GM18517 (cell line): ENCODE results near the gene RBM38.
"Not testable (repeated sequence)": the region's sequence is repeated elsewhere in the genome, so short reads cannot be mapped to it uniquely, and the experiment has no call there.

ENCODE experiments used
- ATAC-seq: cut with Tn5 transposase; IDR thresholded peaks from one replicate; pipeline ENCODE4 v1.9.1; 2021; ENCODE audit warnings: mild to moderate bottlenecking, moderate library complexity; ENCODE audit not compliant: unreplicated experiment

Gene RBM38

DNA sequence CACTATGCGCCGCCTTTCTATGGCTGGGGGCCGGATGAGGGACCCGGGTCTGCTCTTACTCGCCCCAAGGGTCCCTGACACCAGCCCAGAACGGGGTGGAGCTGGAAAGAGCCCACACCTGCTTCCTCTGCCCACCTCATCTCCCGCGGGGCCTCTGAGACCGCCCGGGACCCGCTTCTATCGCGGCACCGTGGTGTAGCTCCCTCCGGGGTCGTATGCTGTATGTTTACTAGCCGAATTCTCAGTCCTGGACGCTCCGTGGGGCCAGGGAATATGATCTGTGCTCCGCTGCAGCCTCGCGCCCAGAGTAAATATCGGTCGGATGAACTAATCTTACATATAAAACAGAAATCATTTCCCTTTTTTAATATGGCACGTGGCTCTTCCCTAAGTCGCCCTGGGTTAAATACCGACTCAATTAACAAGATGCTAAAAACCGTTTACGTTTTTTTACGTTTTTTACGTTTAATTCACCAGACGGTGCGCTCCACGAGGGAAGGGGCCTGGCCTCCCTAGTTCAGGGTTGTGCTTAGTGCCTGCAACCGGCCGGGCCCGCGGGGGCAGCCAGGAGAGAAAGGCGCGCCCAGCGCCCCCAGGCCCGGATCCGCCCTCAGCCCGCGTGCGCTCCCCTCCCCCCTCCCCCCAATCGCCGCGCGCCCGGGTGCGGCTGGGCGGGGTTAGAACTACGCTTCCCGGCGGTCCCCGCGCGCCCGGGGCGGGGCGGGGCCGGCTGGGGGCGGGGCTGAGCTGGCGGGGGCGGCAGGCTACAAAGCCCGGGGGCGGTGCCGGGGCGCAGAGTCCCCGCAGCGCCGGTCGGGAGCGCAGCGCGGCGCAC, at the start of gene RBM38:
TSS of gene RBM38 (plus strand) at position 793 of the 835 bp plus-strand sequence. CDS start 186 bp downstream, outside the sequence.
- peak; percentile 31 for ATAC-seq

DNA sequence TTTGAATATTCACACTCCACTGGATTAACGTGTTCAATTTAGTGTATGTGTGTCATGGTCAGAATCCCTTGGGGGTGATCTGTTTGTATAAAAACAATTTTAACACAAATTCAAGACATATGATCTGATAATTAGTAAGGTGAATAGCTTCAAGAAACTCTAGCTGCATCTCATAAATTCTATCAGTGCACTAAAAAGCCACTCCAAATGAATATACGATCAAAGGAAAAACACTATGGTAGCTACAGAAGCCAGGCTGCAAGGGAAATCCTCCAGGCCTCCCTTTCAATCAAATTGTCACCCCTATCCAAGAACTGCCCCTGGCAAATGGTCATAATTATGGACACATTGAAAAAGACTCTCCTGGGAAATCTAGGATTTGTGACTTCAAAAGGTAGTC, 49.5 kb upstream of the RBM38 start:
- no peak for ATAC-seq

DNA sequence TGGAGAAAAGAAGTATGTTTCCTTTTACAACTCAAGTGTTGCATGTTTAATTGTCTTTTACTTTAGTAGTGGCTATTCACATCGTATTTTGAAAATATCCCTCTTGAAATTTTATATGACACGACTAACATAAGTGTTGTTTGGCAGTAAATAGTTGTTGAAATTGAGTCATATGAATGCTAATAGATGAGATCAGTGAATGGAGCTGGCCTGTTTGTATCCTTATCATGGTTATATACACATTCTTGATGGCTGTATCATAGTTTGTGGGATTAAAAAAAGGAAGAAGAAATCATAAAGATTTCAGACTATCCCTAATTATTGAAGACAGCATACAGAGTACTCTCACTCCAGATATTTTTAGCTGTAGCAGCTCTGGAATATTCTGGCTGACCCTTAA, 48.4 kb upstream of the RBM38 start:
- ATAC-seq: no peak

DNA sequence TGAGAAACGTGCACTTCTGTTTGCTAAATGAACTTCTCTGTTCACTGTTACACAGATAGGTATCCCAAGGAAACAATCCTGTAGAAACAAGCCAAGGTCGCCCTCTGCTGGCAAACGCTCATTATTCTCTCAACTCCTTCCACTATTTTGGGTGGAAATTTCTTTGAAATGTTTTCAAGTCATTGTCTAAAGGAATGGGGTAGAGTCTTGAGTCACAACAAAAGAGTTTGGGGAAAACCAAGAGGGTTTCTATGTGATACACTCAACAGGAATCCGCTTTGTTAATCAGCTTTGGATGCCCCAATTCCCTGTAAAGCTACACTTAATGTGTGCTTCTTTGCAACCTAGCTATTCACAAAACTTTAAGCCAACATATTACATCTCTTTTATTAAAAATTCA, 44.7 kb upstream of the RBM38 start:
- peak; percentile 48 for ATAC-seq

DNA sequence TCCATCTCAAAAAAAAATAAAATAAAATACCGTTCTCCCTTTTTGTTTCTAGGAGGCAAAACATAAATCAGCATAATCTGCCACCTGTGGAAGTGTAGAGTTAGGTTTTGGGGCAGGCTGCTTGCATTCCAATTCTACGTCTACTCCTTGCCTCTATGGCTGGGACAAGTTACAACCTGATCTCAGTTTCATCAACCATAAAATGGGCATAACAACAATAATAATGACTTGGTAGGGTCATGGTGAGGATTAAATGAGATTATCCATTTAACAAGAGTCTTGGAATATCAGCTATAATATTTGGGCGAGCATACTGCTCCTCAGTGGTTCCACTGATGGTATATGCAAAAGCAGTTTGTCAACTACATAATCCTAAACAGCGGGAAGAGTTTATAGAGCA, 43.8 kb upstream of the RBM38 start:
- no peak for ATAC-seq

DNA sequence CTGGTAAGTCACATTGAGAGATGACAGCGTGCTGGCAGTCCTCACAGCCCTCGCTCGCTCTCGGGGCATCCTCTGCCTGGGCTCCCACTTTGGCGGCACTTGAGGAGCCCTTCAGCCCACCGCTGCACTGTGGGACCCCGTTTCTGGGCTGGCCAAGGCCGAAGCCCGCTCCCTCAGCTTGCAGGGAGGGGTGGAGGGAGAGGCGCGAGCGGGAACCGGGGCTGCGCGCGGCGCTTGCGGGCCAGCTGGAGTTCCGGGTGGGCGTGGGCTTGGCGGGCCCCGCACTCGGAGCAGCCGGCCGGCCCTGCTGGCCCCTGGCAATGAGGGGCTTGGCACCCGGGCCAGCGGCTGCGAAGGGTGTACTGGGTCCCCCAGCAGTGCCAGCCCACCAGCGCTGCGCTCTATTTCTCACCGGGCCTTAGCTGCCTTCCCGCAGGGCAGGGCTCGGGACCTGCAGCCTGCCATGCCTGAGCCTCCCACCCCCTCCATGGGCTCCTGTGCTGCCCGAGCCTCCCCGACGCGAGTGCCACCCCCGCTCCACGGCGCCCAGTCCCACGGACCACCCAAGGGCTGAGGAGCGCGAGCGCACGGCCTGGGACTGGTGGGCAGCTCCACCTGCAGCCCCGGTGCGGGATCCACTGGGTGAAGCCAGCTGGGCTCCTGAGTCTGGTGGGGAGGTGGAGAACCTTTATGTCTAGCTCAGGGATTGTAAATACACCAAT, 42.8 kb upstream of the RBM38 start:
- ATAC-seq: not testable (repeated sequence)

DNA sequence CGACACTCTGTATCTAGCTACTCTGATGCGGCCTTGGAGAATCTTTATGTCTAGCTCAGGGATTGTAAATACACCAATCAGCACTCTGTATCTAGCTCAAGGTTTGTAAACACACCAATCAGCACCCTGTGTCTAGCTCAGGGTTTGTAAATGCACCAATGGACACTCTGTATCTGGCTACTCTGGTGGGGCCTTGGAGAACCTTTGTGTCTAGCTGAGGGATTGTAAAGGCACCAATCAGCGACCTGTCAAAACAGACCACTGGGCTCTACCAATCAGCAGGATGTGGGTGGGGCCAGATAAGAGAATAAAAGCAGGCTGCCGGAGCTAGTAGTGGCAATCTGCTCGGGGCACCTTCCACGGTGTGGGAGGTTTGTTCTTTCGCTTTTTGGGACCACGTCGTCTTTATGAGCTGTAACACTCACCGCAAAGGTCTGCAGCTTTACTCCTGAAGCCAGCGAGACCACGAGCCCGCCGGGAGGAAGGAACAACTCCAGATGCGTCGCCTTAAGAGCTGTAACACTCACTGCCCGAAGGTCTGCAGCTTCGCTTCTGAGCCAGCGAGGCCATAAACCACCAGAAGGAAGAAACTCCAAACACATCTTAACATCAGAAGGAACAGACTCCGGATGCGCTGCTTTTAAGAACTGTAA, 42.1 kb upstream of the RBM38 start:
- not testable (repeated sequence) for ATAC-seq

DNA sequence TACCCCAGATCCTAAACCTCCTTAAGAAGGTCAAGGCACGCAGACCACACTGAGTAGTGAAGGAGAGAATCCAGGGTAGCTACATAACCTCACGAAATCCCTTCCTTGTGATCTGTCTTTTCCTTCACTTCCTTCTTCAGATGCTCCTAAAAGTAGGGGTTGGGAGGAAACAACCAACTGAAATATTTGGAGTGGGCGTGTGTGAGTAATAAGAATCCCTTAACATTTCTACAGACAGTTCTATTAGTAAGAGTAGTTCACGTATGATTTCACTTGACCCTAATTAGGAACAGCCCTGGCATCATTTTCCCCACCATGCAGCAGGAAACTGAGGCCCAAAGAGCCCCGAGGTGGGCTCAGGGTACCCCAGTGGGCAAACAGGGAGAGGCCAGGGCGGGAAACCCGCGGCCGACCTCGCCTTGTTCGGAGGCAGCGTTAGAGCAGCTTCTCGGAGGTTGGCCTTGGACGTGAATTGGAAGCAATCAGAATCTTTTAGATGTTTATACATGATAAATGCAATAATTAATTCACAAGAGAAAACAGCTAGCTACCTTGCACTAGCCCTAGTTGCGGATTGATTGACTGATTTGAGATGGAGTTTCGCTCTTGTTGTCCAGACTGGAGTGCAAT, 41.0 kb upstream of the RBM38 start:
- no peak for ATAC-seq

DNA sequence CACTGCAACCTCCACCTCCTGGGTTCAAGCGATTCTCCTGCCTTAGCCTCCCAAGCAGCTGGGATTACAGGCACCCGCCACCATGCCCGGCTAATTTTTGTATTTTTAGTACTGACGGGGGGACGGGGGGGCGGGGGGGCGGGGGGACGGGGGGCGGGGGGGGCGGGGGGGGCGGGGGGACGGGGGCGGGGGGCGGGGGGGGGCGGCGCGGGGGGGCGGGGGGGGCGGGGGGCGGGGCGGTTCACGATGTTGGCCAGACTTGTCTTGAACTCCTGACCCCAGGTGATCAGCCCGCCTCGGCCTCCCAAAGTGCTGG, 40.5 kb upstream of the RBM38 start:
- not testable (repeated sequence) for ATAC-seq

DNA sequence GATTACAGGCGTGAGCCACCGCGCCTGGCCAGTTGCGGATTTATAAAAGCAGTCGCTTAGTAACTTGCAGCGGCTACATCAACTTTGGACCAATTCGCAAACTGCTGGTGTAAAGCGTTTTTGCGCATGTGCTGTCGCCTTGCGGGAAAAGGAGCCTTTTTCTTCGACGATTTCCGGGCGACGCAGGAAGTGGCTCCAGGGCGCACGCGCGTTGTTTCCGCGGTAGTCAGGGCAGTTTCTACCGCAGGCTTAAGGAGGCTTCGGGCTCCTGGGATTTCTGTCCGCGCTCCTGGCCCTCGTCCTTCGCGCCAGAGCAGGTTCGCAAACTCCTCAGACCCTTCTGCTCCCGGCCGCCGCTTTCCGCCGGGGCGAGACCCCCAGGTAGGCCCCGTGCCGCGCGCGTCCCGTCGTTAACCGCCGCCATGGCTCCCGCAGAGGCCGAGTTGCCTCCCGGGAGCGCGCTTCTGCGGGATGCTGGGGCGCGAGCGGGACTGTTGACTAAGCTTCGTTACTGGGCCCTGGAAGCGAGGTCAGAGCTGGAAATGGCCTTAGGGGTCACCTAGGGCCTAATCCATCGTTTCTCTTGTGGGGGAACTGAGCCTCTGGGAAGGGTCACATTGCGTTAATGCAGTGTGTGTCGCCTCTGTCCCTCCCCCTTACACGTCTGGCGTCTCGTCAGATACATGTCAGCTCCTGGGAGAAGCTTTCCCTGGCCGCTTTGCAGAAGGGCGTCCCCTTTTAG, 40.0 kb upstream of the RBM38 start, which contains the start of gene RAE1:
TSS of gene RAE1 (plus strand) at position 214 of the 742 bp plus-strand sequence. CDS start 2,784 bp downstream, outside the sequence.
- peak; percentile 72 for ATAC-seq

DNA sequence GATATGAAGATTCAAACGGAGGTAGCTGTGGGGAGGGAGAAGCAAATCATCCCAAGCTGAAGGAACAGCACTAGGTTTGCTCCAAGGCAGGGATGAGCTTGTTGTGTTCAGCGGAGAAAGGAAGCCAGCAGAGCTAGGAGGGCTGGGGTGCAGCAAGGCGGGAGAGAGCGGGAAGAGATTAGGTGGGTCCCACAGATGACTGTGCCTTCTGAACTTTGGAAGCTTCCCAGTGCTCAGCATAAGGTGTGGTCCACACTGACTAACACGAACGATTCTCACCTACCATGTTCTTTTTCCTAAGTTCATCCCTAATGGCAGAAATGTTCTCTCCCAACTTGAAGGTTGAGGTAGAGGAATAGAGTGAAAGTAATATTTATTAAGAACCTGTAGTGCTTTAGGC, 38.9 kb upstream of the RBM38 start:
- no peak for ATAC-seq

DNA sequence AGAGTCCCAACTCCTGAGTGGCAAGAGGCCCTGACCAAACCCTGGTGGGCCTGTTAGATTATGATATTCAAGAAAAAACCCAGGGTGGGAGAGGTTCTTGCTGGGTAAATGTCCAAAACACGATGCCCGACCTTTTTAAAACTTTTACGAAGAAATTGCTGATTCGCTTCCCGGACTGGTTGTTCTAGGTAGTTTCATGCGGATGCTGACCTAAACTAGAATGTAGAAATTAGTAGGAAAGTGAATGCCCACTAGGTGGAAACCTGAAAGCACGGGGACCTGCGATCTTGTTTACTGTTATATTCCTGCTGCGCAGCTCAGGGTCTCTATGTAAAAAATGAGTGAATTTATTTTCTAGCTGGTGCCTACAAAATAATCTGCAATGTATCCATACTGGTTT, 37.8 kb upstream of the RBM38 start:
- no peak for ATAC-seq

DNA sequence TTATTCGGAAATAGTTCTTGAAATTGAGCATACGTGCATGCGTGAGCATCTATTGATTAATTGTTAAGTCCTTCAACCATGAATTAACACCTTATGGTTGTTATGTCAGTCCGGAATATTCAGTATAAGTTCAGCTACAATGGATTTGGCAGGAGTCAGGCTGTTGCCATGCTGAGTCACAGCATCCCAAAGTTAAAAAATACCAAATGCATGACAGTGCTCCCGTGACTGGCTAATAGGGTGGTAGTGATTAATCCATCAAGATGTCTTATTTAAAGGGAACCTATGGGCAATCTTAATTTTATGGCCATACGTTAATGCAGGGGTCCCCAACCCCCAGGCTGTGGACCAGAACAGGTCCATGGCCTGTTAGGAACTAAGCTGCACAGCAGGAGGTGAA, 29.7 kb upstream of the RBM38 start:
- ATAC-seq: no peak

DNA sequence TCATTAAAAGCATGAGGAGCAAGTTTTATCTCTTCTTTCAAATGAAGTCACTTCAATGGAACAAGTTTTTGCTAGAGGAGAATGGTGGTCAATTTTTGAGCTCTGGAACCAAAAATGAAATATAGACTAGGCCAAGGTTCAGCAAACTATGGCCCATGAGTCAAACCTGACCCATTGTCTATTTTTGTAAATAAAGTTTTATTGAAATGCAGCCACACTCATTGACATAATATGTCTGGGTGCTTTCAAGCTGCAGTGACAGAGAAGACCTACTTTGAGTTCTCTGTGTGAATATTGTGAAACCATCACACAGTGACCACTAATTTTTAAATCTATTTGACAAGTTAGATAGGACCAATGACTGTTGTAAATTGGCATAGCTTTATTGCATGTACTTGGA, 26.7 kb upstream of the RBM38 start:
- no peak for ATAC-seq

DNA sequence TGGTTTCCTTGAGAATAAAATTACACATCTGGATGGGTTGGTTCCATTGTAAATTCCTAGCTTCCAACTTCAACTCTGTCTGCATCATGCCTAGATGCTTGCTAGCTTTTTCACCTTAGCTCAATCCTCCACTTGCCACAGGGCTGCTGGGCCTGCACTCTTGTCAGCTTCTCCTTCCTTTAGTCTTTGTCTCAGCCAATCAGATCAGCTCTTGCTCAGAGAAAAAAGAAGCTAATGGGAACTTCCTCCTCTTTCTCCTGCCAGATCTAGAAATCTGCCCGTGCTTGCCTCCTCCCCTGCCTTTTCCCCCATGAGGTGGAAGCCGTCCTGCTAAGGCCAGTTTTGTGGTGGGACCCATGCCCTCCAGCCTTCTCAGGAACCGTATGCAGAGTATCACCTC, 21.6 kb upstream of the RBM38 start:
- ATAC-seq: no peak

DNA sequence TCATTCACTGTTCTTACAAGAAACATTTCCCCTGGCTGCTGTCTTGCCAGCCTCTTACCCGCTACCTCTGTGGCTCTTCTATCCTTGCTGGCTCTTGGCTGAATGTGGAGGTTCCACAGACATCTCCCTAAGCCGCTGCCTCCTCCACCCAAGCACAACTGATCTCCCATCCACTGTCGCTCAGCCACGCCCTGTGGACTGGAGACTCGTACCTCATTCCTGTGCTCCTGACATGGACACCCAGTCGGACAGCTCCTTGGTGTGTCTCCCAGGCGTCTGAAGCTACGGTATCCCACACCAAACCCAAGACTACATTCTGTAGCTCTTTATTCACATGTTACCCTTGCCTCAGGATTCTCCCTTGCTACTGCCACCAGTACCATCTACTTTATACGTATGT, 20.9 kb upstream of the RBM38 start:
- no peak for ATAC-seq

DNA sequence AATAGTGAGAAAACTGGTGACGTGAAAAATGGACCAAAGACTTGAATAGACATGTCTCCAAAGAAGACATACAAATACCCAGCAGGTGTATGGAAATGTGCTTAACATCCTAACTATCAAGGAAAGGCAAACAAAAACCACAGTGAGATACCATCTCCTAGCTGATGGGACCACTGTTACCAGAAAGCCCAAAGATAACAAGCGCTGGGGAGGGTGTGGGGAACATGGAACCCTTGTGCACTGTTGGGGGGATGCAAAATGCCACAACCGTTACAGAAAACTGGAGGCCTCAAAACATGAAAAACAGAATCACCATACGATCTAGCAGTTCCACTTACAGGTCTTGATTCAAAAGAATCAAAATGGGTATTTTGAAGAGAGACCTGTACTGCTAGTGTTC, 19.8 kb upstream of the RBM38 start:
- ATAC-seq: no peak

DNA sequence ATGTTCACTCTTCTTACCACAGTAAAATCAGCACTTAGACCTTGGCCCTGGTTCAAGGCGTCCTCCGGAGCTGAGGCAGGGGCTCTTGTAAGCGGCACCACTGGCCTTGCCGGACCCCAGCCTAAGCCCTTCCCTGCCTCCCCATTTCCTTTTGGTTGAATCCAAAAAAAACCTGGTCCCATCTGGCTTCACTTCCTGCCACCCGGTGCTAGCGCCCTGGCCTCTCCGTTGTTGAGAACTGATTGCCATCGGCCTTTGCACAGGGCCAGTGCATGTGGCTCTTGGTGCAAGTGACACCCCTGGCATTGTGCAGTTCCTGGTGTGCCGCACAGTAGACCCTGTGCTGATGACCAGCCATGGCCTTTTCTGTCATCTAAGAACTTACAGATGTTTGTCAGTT, 19.0 kb upstream of the RBM38 start:
- ATAC-seq: no peak

DNA sequence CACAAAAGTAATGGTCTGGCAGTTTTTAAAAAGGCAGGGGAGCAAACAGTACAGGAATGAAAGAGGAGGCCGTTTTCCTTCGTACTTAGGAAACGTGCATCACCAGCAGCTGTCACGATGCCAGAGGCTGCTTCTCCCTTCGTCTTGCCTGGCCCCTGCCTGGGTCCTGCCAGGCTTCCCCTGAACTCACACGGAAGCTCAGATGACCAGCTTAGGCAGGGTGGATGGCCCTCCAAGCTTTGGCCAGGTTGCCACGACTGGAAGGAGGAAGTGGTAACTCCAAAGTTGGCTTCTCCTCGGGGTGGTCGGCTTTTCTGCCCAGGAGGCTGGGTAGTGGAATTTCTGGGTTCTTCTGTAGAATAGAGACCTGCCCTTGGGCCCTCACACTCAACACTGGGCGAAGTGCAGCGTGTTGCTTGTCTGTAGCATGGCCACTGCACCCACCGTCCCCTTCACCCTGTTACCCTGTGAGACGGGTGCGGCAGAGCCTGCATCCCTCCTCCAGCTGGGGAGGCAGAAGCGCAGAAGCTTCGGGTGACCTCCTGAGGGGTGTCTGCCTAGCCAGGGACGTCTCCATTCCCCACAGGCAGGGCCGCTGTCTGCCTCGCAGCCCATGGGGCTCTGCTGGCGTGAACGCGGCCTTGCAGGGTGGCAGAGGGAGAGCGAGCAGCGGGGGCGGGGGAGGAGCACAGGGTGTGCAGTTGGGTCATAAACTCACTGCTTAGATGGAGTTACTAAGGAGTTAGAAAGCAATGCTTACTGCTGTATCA, 18.4 kb upstream of the RBM38 start:
- no peak for ATAC-seq

DNA sequence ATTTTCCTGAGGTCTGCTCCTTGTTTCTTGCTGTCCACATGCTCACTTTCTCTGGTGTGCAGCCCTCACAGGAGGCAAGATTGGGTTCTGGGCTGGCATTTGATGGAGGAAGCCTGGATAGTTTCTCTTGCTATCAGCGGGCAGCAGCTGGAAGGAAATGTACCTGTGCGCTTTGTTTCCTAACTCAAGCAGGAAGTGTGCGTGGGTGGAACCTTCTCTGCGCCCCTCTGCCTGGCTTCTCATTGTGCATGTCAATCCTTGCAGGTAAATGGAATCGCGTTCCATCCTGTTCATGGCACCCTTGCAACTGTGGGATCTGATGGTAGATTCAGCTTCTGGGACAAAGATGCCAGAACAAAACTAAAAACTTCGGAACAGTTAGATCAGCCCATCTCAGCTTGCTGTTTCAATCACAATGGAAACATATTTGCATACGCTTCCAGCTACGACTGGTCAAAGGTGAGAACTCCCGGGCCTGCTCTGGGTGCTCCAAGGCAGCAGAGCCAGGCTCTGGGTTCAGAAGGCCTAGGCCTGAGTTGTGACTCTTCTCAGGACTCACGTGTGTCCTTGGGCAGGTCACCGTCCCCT, 16.8 kb upstream of the RBM38 start:
- ATAC-seq: no peak
